Measurements from ENCODE around the gene DDR1.
"Not testable (repeated sequence)": the region's sequence is repeated elsewhere in the genome, so short reads cannot be mapped to it uniquely, and the experiment has no call there.

Gene DDR1

GRCh38 chr6:30883685-30884520 is at the start of gene DDR1:
TSS of gene DDR1 (plus strand) at chr6:30884519. CDS start at chr6:30888730, 4,211 bp downstream.
- DNase-seq (ENCODE audit: low read depth), result peak; percentile 22

- DNase-seq (ENCODE audit: low read depth), result no peak
Observed at GRCh38 chr6:30834646-30835045, 49.7 kb upstream of the DDR1 start.

- no peak for DNase-seq (ENCODE audit: low read depth)
Observed at GRCh38 chr6:30835576-30835975, 48.7 kb upstream of the DDR1 start.

- DNase-seq (ENCODE audit: low read depth), result no peak
Observed at GRCh38 chr6:30836431-30836866, 47.9 kb upstream of the DDR1 start.

GRCh38 chr6:30836957-30837356 is 47.4 kb upstream of the DDR1 start:
- no peak for DNase-seq (ENCODE audit: low read depth)

GRCh38 chr6:30837432-30837831 is 46.9 kb upstream of the DDR1 start:
- no peak for DNase-seq (ENCODE audit: low read depth)

- no peak for DNase-seq (ENCODE audit: low read depth)
Observed at GRCh38 chr6:30837870-30838269, 46.4 kb upstream of the DDR1 start.

GRCh38 chr6:30839671-30840070 is 44.6 kb upstream of the DDR1 start:
- no peak for DNase-seq (ENCODE audit: low read depth)

- no peak for DNase-seq (ENCODE audit: low read depth)
Observed at GRCh38 chr6:30840084-30840934, 44.0 kb upstream of the DDR1 start.

- no peak for DNase-seq (ENCODE audit: low read depth)
Observed at GRCh38 chr6:30840935-30841643, 43.2 kb upstream of the DDR1 start.

GRCh38 chr6:30841644-30842504 is 42.4 kb upstream of the DDR1 start:
- no peak for DNase-seq (ENCODE audit: low read depth)

- DNase-seq (ENCODE audit: low read depth), result no peak
Observed at GRCh38 chr6:30842754-30843610, 41.3 kb upstream of the DDR1 start.

- DNase-seq (ENCODE audit: low read depth), result no peak
Observed at GRCh38 chr6:30843611-30843998, 40.7 kb upstream of the DDR1 start.

- DNase-seq (ENCODE audit: low read depth), result no peak
Observed at GRCh38 chr6:30844118-30844535, 40.2 kb upstream of the DDR1 start.

GRCh38 chr6:30845183-30845582 is 39.1 kb upstream of the DDR1 start:
- no peak for DNase-seq (ENCODE audit: low read depth)

- DNase-seq (ENCODE audit: low read depth), result no peak
Observed at GRCh38 chr6:30847421-30847970, 36.8 kb upstream of the DDR1 start.

- no peak for DNase-seq (ENCODE audit: low read depth)
Observed at GRCh38 chr6:30847971-30848436, 36.3 kb upstream of the DDR1 start.

GRCh38 chr6:30849903-30850651 is 34.2 kb upstream of the DDR1 start:
- DNase-seq (ENCODE audit: low read depth), result no peak

- DNase-seq (ENCODE audit: low read depth), result not testable (repeated sequence)
Observed at GRCh38 chr6:30852459-30852858, 31.9 kb upstream of the DDR1 start.

Data from activated T-helper 9 cell treated with anti-CD3 and anti-CD28 coated beads, Interleukin-2, amount 50 U/mL, for 16 hours (primary cell).